Fibroblast of peridontal ligament (primary cell): Measurements from ENCODE around the gene RPS6KA6.

ENCODE experiments used
- DNase-seq: peaks from one replicate; pipeline ENCODE4 v3.0.0-alpha.2; 2010; ENCODE audit errors: extremely low read depth

RPS6KA6 gene

GRCh38 chrX:84187533-84188319, at the start of gene RPS6KA6:
Gene RPS6KA6 (minus strand): TSS chrX:84188199. CDS start chrX:84187899, 300 bp downstream.
- no peak for DNase-seq

DNA sequence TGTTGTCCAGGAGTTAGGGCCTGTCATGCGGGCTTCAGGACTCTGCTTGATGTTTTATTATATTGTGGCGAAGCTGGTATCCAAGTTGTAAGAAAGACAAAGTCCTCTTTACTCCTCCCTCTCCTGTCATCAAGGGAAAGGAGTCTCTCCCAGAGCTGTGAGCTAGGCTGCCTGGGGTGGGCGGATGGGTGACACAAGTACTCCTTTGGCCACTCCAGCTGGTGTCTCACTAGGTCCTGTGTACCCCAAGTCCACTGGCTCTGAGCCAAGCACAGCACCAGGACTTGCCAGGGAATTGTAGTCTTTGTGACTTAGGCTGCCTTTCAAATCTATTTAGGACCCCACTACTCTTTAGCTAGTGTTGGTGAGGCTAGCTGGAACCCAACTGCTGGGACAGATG, 36.7 kb upstream of the RPS6KA6 start:
- DNase-seq: no peak

GRCh38 chrX:84223261-84223660, 35.3 kb upstream of the RPS6KA6 start:
- no peak for DNase-seq

- DNase-seq: no peak
These were observed 33.2 kb upstream of the RPS6KA6 start for GRCh38 chrX:84221181-84221580.

DNA sequence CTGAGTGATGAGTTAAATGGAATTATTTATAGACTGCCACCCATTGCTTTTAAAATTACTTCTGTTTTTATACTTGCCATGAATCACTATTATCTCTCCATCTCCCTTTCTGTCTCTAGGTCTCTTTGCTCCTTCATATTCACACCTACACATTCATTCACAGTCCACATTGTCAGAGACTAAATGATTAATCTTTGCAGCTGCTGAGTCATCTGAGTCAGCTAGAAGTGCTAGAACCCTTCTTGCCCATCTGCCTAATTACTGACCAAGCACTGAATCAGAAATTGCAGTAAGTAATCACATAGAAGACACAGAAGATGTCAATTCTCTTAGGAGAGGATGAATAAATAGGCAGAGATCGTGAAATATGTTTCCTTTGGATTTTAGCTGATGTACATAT, 31.6 kb upstream of the RPS6KA6 start:
- DNase-seq: no peak

- no peak for DNase-seq
These were observed 30.7 kb upstream of the RPS6KA6 start for GRCh38 chrX:84218726-84219125.

GRCh38 chrX:84216881-84217280, 28.9 kb upstream of the RPS6KA6 start:
- DNase-seq: peak; percentile 5

- DNase-seq: no peak
These were observed 28.4 kb upstream of the RPS6KA6 start for GRCh38 chrX:84216406-84216805.

DNA sequence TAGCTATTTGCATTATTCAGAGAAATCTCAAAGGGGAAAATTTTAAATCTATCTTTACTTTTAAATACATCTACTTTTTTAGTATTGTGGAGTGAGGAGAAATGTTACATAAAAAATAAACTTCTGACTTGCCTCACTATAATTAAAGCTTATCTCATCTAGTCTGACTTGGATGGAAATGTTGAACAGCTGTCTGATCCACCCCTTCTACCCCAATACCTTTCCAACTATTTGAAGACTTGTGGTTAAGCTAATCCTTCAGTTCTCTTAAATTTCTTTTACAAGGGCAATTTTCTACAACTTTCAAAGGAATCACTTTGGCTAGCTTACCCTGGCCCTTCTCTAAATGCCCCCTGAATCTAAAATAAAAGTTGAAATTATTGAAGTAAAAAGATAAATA, 17.3 kb upstream of the RPS6KA6 start:
- DNase-seq: no peak

- no peak for DNase-seq
These were observed 11.7 kb upstream of the RPS6KA6 start for GRCh38 chrX:84199688-84200087.

DNA sequence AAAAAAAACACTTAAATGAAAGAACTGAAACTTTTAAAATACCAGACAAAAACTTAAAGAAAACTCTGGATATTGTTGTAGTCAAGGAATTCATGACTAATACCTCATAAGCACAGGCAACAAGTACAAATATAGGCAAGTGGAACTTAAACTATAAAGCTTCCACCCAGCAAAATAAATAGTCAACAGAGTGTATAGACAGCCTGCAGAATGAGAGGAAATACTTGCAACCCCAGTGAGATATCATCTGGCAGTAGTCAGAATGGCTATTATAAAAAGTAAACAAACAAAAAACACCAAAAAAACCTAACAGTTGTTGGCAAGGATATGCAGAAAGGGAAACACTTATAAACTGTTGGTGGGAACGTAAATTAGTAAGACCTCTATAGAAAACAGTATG, 9.6 kb upstream of the RPS6KA6 start:
- no peak for DNase-seq

GRCh38 chrX:84192006-84192405, 4.0 kb upstream of the RPS6KA6 start:
- no peak for DNase-seq

GRCh38 chrX:84189125-84189524, 1.1 kb upstream of the RPS6KA6 start:
- no peak for DNase-seq

GRCh38 chrX:84188320-84188834, 378 bp upstream of the RPS6KA6 start:
- peak; percentile 57 for DNase-seq

- peak; percentile 43 for DNase-seq
These were observed 1.1 kb downstream of the RPS6KA6 start for GRCh38 chrX:84186603-84187532.

DNA sequence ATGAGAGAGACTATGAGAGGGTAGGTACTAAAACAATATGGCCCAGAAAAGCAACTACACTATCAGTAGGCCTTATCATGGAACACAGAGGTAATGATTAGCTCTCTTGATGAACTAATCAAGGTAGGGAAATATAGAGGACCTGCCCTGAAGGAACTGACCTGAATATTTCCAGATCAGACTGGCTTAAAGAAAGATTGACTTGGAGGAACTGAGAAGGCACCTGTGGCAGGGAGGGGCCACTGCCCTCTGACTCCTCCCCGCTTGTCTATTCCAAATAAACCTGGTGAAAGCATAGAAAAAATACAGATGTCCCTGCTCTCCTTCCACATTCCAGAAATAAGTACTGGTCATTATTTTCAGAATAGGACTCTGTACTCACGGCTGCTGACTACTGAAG, 5.5 kb downstream of the RPS6KA6 start:
- DNase-seq: no peak

GRCh38 chrX:84175958-84176357, 12.0 kb downstream of the RPS6KA6 start:
- no peak for DNase-seq

GRCh38 chrX:84175274-84175673, 12.7 kb downstream of the RPS6KA6 start:
- no peak for DNase-seq

DNA sequence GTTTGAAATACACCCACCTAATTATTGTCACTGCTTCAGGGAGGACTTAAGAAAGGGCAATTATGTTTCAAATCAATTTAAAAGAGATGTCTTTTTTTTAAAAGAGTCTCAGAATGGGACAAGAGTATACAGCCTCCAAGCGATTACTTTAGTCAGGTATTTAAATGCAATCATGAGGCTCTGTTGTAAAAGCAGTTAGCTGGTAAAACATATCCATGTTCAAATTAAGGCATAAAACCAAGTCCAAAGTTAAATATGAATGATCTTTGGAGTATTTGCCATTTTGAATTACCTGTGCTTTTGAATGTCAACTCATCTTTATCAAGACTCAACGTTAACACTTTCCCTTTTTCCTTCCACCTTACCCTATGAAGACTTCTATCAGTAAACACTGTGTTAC, 13.7 kb downstream of the RPS6KA6 start:
- no peak for DNase-seq

- DNase-seq: peak; percentile 61
These were observed 17.1 kb downstream of the RPS6KA6 start for GRCh38 chrX:84170931-84171330.

DNA sequence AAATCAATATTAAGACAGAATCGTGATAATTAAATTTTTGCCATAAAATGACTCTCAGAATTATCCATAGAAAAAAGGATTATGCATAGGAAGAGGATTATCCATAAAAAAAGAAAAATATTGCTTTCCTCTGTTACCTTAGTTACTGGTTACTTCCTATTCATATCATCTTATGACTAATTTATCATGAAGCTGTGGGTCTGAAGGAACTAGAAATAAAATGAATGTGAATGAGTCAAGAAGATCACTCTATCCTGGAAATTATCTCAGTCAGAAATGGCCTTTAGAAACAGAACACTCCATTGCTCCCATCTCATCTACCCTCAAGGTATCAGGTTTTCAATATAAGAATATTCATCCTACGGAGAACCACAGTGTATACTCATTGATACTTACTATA, 19.4 kb downstream of the RPS6KA6 start:
- DNase-seq: no peak

- DNase-seq: peak; percentile 33
These were observed 19.9 kb downstream of the RPS6KA6 start for GRCh38 chrX:84168095-84168494.

DNA sequence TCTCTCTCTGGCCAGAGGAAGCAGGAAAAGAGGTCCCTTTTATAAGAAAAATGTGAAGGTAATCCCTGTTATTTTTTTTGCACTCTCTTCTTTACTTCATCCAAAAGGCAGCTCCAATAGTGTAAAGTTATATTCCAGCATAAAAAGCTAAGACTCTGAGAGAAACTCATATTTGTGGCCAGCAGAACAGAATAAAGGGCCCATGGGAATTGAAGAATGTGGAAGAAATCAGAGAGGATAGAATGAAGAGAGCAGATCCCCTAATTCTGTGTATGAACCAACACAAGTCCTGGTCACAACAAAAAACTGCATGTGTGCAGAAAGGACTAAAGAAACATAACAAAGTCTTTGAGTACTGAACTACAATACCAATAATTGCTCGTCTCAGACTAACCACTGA, 22.3 kb downstream of the RPS6KA6 start:
- peak; percentile 72 for DNase-seq
